K562 (cell line): ENCODE data around the gene ZCCHC14. TPM values are rescaled to one million over a fixed set of nuclear protein-coding genes. Genes with fewer than 3 reads are reported as not detected.

Experiments
- HES1 ChIP-seq: fragments of 450-650 bp; IDR thresholded peaks from 2 replicates; pipeline ENCODE4 v1.6.1; 2016; ENCODE audit warnings: low read depth, mild to moderate bottlenecking, moderate library complexity
- MIER1 ChIP-seq: fragments of 450-650 bp; IDR thresholded peaks from 2 replicates; pipeline ENCODE4 v1.6.1; 2016; ENCODE audit warnings: antibody characterized with exemption, mild to moderate bottlenecking, low read depth
- NR2F6 ChIP-seq: fragments of 450-650 bp; formaldehyde crosslinking; IDR thresholded peaks from 2 replicates; pipeline ENCODE4 v1.4.0; 2020; ENCODE audit warnings: mild to moderate bottlenecking
- PHF8 ChIP-seq: fragments of 200-600 bp; sonication (generic); IDR thresholded peaks from 2 replicates; pipeline ENCODE4 v1.6.1; 2012; ENCODE audit warnings: mixed run types, mild to moderate bottlenecking, inconsistent platforms, low read length, moderate library complexity, borderline replicate concordance
- POU5F1 ChIP-seq: fragments of 150-350 bp; IDR thresholded peaks from 2 replicates; pipeline ENCODE4 v1.6.1; 2014; ENCODE audit warnings: borderline replicate concordance, low read length, low read depth, mild to moderate bottlenecking; ENCODE audit not compliant: partially characterized antibody
- RBFOX2 ChIP-seq: fragments of 200-400 bp; formaldehyde crosslinking; IDR thresholded peaks from 2 replicates; pipeline ENCODE4 v1.6.1; 2017; ENCODE audit warnings: low read depth, mild to moderate bottlenecking, low read length, moderate library complexity
- RBM22 ChIP-seq: fragments of 200-400 bp; formaldehyde crosslinking; IDR thresholded peaks from 2 replicates; pipeline ENCODE4 v1.6.1; 2018; ENCODE audit warnings: low read length, low read depth; ENCODE audit not compliant: poor library complexity, severe bottlenecking
- SREBF2 ChIP-seq: sonication (generic); formaldehyde crosslinking; IDR thresholded peaks from 2 replicates; pipeline ENCODE4 v1.4.0; 2020; ENCODE audit warnings: mild to moderate bottlenecking, missing genetic modification reagents
- UBTF ChIP-seq, 2 experiments: IDR thresholded peaks; 2 replicates each; pipeline ENCODE4 v1.6.1; 2012; ENCODE audit warnings: improper control_type of control experiment in 2 of 2, low read depth in 2 of 2, low read length in 2 of 2, borderline replicate concordance in 1 of 2
- polyA plus RNA-seq, 8 experiments: library from polyadenylated mRNA; depleted of rRNA in 4 of 8; stranded (reverse) in 5 of 8; unstranded in 3 of 8; fragments of >200 nt; fragmentation: Nextera tagmentation in 2 of 8; fragmentation: Illumina TruSeq in 1 of 8; extraction: Ambion mirVana in 2 of 8; extraction: Trizol in 1 of 8; gene quantifications; 2 replicates each; pipeline versions ENCODE4 v1.2.1 to v1.2.3, GENCODE V29; 2011 to 2014; ENCODE audit warnings: inconsistent platforms in 1 of 8, missing spikeins in 1 of 8
- total RNA-seq, 7 experiments: library from RNA; depleted of rRNA in 6 of 7; stranded (reverse); fragments of >200 nt in 6 of 7; fragmentation: Illumina TruSeq in 2 of 7; extraction: Trizol in 2 of 7; gene quantifications; 2 replicates each; pipeline versions ENCODE4 v1.2.1 to v1.2.3, GENCODE V29; 2011 to 2021; ENCODE audit warnings: low replicate concordance in 1 of 7
- TF ChIP-seq, protein P1 (sequence below), 2 experiments: fragments of 450-650 bp in 1 of 2; sonication (generic) in 1 of 2; formaldehyde crosslinking in 1 of 2; IDR thresholded peaks; 2 replicates each; pipeline versions ENCODE4 v1.7.1 to v1.9.0; 2016 to 2022; ENCODE audit warnings: inconsistent platforms in 1 of 2, mild to moderate bottlenecking in 1 of 2, missing genetic modification reagents in 1 of 2
- TF ChIP-seq, protein P2 (sequence below): fragments of 250-450 bp; sonication (Bioruptor Pico); IDR thresholded peaks from 2 replicates; pipeline ENCODE4 v1.8.0; 2021; ENCODE audit warnings: borderline replicate concordance, mild to moderate bottlenecking, moderate library complexity; ENCODE audit not compliant: poor library complexity, severe bottlenecking

ZCCHC14 gene
- total and polyA plus RNA-seq, 9 of the 15 experiments (the other 6 are each of a cell fraction or from before 2014, with no cell fraction given) = 1.5 to 12.4 (median 2.9) TPM

- TF ChIP-seq, protein P1, sequence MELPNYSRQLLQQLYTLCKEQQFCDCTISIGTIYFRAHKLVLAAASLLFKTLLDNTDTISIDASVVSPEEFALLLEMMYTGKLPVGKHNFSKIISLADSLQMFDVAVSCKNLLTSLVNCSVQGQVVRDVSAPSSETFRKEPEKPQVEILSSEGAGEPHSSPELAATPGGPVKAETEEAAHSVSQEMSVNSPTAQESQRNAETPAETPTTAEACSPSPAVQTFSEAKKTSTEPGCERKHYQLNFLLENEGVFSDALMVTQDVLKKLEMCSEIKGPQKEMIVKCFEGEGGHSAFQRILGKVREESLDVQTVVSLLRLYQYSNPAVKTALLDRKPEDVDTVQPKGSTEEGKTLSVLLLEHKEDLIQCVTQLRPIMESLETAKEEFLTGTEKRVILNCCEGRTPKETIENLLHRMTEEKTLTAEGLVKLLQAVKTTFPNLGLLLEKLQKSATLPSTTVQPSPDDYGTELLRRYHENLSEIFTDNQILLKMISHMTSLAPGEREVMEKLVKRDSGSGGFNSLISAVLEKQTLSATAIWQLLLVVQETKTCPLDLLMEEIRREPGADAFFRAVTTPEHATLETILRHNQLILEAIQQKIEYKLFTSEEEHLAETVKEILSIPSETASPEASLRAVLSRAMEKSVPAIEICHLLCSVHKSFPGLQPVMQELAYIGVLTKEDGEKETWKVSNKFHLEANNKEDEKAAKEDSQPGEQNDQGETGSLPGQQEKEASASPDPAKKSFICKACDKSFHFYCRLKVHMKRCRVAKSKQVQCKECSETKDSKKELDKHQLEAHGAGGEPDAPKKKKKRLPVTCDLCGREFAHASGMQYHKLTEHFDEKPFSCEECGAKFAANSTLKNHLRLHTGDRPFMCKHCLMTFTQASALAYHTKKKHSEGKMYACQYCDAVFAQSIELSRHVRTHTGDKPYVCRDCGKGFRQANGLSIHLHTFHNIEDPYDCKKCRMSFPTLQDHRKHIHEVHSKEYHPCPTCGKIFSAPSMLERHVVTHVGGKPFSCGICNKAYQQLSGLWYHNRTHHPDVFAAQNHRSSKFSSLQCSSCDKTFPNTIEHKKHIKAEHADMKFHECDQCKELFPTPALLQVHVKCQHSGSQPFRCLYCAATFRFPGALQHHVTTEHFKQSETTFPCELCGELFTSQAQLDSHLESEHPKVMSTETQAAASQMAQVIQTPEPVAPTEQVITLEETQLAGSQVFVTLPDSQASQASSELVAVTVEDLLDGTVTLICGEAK (IDR thresholded peaks at IDR 0.05) = no peak
- TF ChIP-seq, protein P1 (CRISPR knock-in tag; IDR thresholded peaks at IDR 0.05) = no peak
- 0 out of 4 replicates have a peak, but pooled peaks of 1 of the 2 experiments have one; percentile 51 for TF ChIP-seq UBTF (IDR thresholded peaks at IDR 0.05; ENCODE audit: borderline replicate concordance in 1 of 2, low read depth in 2 of 2, low read length in 2 of 2)
- no peak for TF ChIP-seq HES1
- TF ChIP-seq, protein P2, sequence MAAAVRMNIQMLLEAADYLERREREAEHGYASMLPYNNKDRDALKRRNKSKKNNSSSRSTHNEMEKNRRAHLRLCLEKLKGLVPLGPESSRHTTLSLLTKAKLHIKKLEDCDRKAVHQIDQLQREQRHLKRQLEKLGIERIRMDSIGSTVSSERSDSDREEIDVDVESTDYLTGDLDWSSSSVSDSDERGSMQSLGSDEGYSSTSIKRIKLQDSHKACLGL = no peak
- no peak for TF ChIP-seq MIER1
- peak; percentile 93 for TF ChIP-seq RBFOX2
- TF ChIP-seq POU5F1 = peak; percentile 89
- no peak for TF ChIP-seq SREBF2 (CRISPR knock-in tag)
- no peak for TF ChIP-seq NR2F6
- TF ChIP-seq PHF8 = peak; percentile 76; the same call in 1 of the 2 replicates
- TF ChIP-seq RBM22 = no peak
Measured at GRCh38 chr16:87391950-87392820, 100.6 kb downstream of the ZCCHC14 start, which contains the start of gene MAP1LC3B (continued).
